Measurements from ENCODE around the gene CACNA1C. TPM values are rescaled to one million over a fixed set of nuclear protein-coding genes. Genes with fewer than 3 reads are reported as not detected.

The CACNA1C gene
- total RNA-seq, 4 donors from 2014 or later, result 5.2 to 12.9 (median 6.3) TPM

- no peaks in the 10 kb centered on the region for H3K27me3 ChIP-seq
- no peak overlapping the region for H3K27ac ChIP-seq
- 87 to 90% methylated on average over 11 of the region's 11 CpGs for WGBS, 2 donors
- no peaks in the 10 kb centered on the region for H3K9me3 ChIP-seq
- no peak for DNase-seq (ENCODE audit: low spot score in 2 of 2)
- peaks cover 0 to 6% (median 0%) of the 10 kb centered on the region in 4 donors for H3K4me1 ChIP-seq
- no peak overlapping the region for H3K4me3 ChIP-seq
- H3K36me3 ChIP-seq, result no peaks in the 10 kb centered on the region
- no peak for TF ChIP-seq POLR2A (IDR thresholded peaks at IDR 0.05)
- TF ChIP-seq EP300 (IDR thresholded peaks at IDR 0.05), result no peak
- no peak for TF ChIP-seq CTCF (IDR thresholded peaks at IDR 0.05)
Measured at GRCh38 chr12:2215709-2216560, 163.1 kb downstream of the CACNA1C start.

- no peak for DNase-seq (ENCODE audit: low spot score in 2 of 2)
- H3K9me3 ChIP-seq, result no peaks in the 10 kb centered on the region
- H3K27ac ChIP-seq, result no peak overlapping the region
Measured at GRCh38 chr12:2218706-2219105, 165.9 kb downstream of the CACNA1C start.

GRCh38 chr12:2221030-2221621 lies 168.3 kb downstream of the CACNA1C start:
- H3K4me1 ChIP-seq, result no peaks in the 10 kb centered on the region
- no peak for DNase-seq (ENCODE audit: low spot score in 2 of 2)
- H3K4me3 ChIP-seq, result no peak overlapping the region
- no peaks in the 10 kb centered on the region for H3K27me3 ChIP-seq
- H3K36me3 ChIP-seq, result no peaks in the 10 kb centered on the region
- TF ChIP-seq EP300 (IDR thresholded peaks at IDR 0.05) (no peak), CTCF (IDR thresholded peaks at IDR 0.05) (no peak), POLR2A (IDR thresholded peaks at IDR 0.05) (no peak)
- WGBS, 2 donors, result 88 to 94% methylated on average over 4 of the region's 4 CpGs
- no peak overlapping the region for H3K27ac ChIP-seq
- H3K9me3 ChIP-seq, result no peaks in the 10 kb centered on the region

More at GRCh38 chr12:2218706-2219105, 165.9 kb downstream of the CACNA1C start:
- Histone ChIP-seq H3K36me3 (no peaks in the 10 kb centered on the region), H3K27me3 (no peaks in the 10 kb centered on the region), H3K4me1 (no peaks in the 10 kb centered on the region), H3K4me3 (no peak overlapping the region)
- TF ChIP-seq EP300 (IDR thresholded peaks at IDR 0.05), result no peak
- no peak for TF ChIP-seq CTCF (IDR thresholded peaks at IDR 0.05)
- TF ChIP-seq POLR2A (IDR thresholded peaks at IDR 0.05), result no peak
- WGBS, 2 donors, result 71 to 80% methylated on average over 5 of the region's 5 CpGs

GRCh38 chr12:2222691-2223090 lies 169.9 kb downstream of the CACNA1C start:
- Histone ChIP-seq H3K27ac (no peak overlapping the region), H3K9me3 (no peaks in the 10 kb centered on the region), H3K4me1 (no peaks in the 10 kb centered on the region), H3K36me3 (no peaks in the 10 kb centered on the region), H3K27me3 (no peaks in the 10 kb centered on the region), H3K4me3 (no peak overlapping the region)
- WGBS, 2 donors, result 78 to 89% methylated on average over 2 of the region's 2 CpGs
- no peak for DNase-seq (ENCODE audit: low spot score in 2 of 2)
- TF ChIP-seq CTCF (IDR thresholded peaks at IDR 0.05), result no peak
- no peak for TF ChIP-seq POLR2A (IDR thresholded peaks at IDR 0.05)

- TF ChIP-seq EP300 (IDR thresholded peaks at IDR 0.05) (no peak), CTCF (IDR thresholded peaks at IDR 0.05) (no peak), POLR2A (IDR thresholded peaks at IDR 0.05) (no peak)
- Histone ChIP-seq H3K9me3 (no peaks in the 10 kb centered on the region), H3K27me3 (no peaks in the 10 kb centered on the region), H3K4me3 (no peak overlapping the region), H3K27ac (no peak overlapping the region), H3K4me1 (no peaks in the 10 kb centered on the region), H3K36me3 (no peaks in the 10 kb centered on the region)
- WGBS, 2 donors, result 75 to 93% methylated on average over 4 of the region's 4 CpGs
- no peak for DNase-seq (ENCODE audit: low spot score in 2 of 2)
Measured at GRCh38 chr12:2224961-2225360, 172.2 kb downstream of the CACNA1C start.

All from tibial nerve (tissue), 4 donors.